Measurements from ENCODE around the gene INCENP.

INCENP gene

GRCh38 chr11:62149986-62150886, 26.4 kb downstream of the INCENP start:
- Histone ChIP-seq H3K4me3 (ENCODE audit: low read depth, low read length, poor library complexity, severe bottlenecking) (no peak overlapping the region), H3K9me2 (ENCODE audit: low read depth, low read length) (no peaks in the 10 kb centered on the region), H3K4me1 (ENCODE audit: insufficient read depth, low read length, severe bottlenecking) (no peaks in the 10 kb centered on the region), H3K9ac (ENCODE audit: low read length) (no peak overlapping the region), H3F3A (ENCODE audit: insufficient read depth, low read length) (no peaks in the 10 kb centered on the region), H3K79me2 (ENCODE audit: insufficient read depth, low read length) (no peaks in the 10 kb centered on the region), H3K36me3 (ENCODE audit: insufficient read depth, low read length) (peaks cover 81% of the 10 kb centered on the region), H3K27me3 (ENCODE audit: insufficient read depth, low read length) (no peaks in the 10 kb centered on the region), H2AFZ (ENCODE audit: low read length) (no peak overlapping the region), H3K4me2 (ENCODE audit: low read length) (no peak overlapping the region), H3K9me3 (ENCODE audit: low read length) (no peaks in the 10 kb centered on the region), H4K20me1 (ENCODE audit: insufficient read depth, low read length) (no peaks in the 10 kb centered on the region), H3K27ac (ENCODE audit: low read depth, low read length, poor library complexity, severe bottlenecking) (no peak overlapping the region)
- TF ChIP-seq CTCF (IDR thresholded peaks at IDR 0.05; ENCODE audit: low read length) (no peak), EZH2 (IDR thresholded peaks at IDR 0.05; ENCODE audit: borderline replicate concordance, low read length) (no peak)

- no peaks in the 10 kb centered on the region for H3K9me3 ChIP-seq (ENCODE audit: low read length)
- no peak overlapping the region for H3K27ac ChIP-seq (ENCODE audit: low read depth, low read length, poor library complexity, severe bottlenecking)
- H4K20me1 ChIP-seq (ENCODE audit: insufficient read depth, low read length): no peaks in the 10 kb centered on the region
- no peaks in the 10 kb centered on the region for H3K79me2 ChIP-seq (ENCODE audit: insufficient read depth, low read length)
- H2AFZ ChIP-seq (ENCODE audit: low read length): no peak overlapping the region
- no peaks in the 10 kb centered on the region for H3F3A ChIP-seq (ENCODE audit: insufficient read depth, low read length)
- H3K4me3 ChIP-seq (ENCODE audit: low read depth, low read length, poor library complexity, severe bottlenecking): no peak overlapping the region
- peaks cover 72% of the 10 kb centered on the region for H3K36me3 ChIP-seq (ENCODE audit: insufficient read depth, low read length)
- H3K27me3 ChIP-seq (ENCODE audit: insufficient read depth, low read length): no peaks in the 10 kb centered on the region
- H3K9me2 ChIP-seq (ENCODE audit: low read depth, low read length): no peaks in the 10 kb centered on the region
- TF ChIP-seq EZH2 (IDR thresholded peaks at IDR 0.05; ENCODE audit: borderline replicate concordance, low read length): no peak
- TF ChIP-seq CTCF (IDR thresholded peaks at IDR 0.05; ENCODE audit: low read length): no peak
- H3K9ac ChIP-seq (ENCODE audit: low read length): no peak overlapping the region
- no peak overlapping the region for H3K4me2 ChIP-seq (ENCODE audit: low read length)
- no peaks in the 10 kb centered on the region for H3K4me1 ChIP-seq (ENCODE audit: insufficient read depth, low read length, severe bottlenecking)
Measured at GRCh38 chr11:62150887-62151736, 27.3 kb downstream of the INCENP start.

GRCh38 chr11:62151737-62152102, 27.9 kb downstream of the INCENP start:
- H3K79me2 ChIP-seq (ENCODE audit: insufficient read depth, low read length): no peaks in the 10 kb centered on the region
- no peaks in the 10 kb centered on the region for H3K9me2 ChIP-seq (ENCODE audit: low read depth, low read length)
- H3K27me3 ChIP-seq (ENCODE audit: insufficient read depth, low read length): no peaks in the 10 kb centered on the region
- H3F3A ChIP-seq (ENCODE audit: insufficient read depth, low read length): no peaks in the 10 kb centered on the region
- no peak overlapping the region for H3K27ac ChIP-seq (ENCODE audit: low read depth, low read length, poor library complexity, severe bottlenecking)
- TF ChIP-seq CTCF (IDR thresholded peaks at IDR 0.05; ENCODE audit: low read length) (no peak), EZH2 (IDR thresholded peaks at IDR 0.05; ENCODE audit: borderline replicate concordance, low read length) (no peak)
- no peaks in the 10 kb centered on the region for H4K20me1 ChIP-seq (ENCODE audit: insufficient read depth, low read length)
- no peak overlapping the region for H2AFZ ChIP-seq (ENCODE audit: low read length)
- peaks cover 66% of the 10 kb centered on the region for H3K36me3 ChIP-seq (ENCODE audit: insufficient read depth, low read length)
- no peaks in the 10 kb centered on the region for H3K4me1 ChIP-seq (ENCODE audit: insufficient read depth, low read length, severe bottlenecking)
- H3K4me3 ChIP-seq (ENCODE audit: low read depth, low read length, poor library complexity, severe bottlenecking): no peak overlapping the region
- H3K9ac ChIP-seq (ENCODE audit: low read length): no peak overlapping the region
- no peak overlapping the region for H3K4me2 ChIP-seq (ENCODE audit: low read length)
- no peaks in the 10 kb centered on the region for H3K9me3 ChIP-seq (ENCODE audit: low read length)
